Naive thymus-derived CD4-positive, alpha-beta T cell (primary cell): ENCODE data around the gene ERH. TPM values are rescaled to one million over a fixed set of nuclear protein-coding genes. Genes with fewer than 3 reads are reported as not detected.
"Not testable (repeated sequence)": the region's sequence is repeated elsewhere in the genome, so short reads cannot be mapped to it uniquely, and the experiment has no call there.

ENCODE experiments used
- ATAC-seq: fragments of 150-1000 bp; cut with Tn5 transposase; 2 replicates; pipeline ENCODE4 v1.10.0; 2021; ENCODE audit warnings: mild to moderate bottlenecking, moderate library complexity
- CTCF ChIA-PET: fragments of 350-600 bp; sonication (Branson Sonifier 250); formaldehyde crosslinking; loops from one replicate; lab custom pipeline; 2021; ENCODE audit warnings: antibody characterized with exemption; lab: Charles Lee
- POLR2A ChIA-PET: fragments of 350-600 bp; sonication (Branson Sonifier 250); formaldehyde crosslinking; loops from one replicate; lab custom pipeline; 2021; ENCODE audit warnings: antibody characterized with exemption, inconsistent platforms; lab: Charles Lee
- DNase-seq, 9 donors: peaks; one replicate each; pipeline versions ENCODE4 v3.0.0 to v3.0.0-alpha.2; 2020 to 2022; ENCODE audit warnings: mixed read lengths in 1 of 9
- H3K27ac ChIP-seq: one replicate; pipeline ENCODE4 v1.7.0; 2013; ENCODE audit warnings: mild to moderate bottlenecking, low read depth, low read length, moderate library complexity
- H3K27me3 ChIP-seq, 2 donors: one replicate each; pipeline ENCODE4 v1.7.0; 2013; ENCODE audit warnings: low read length in 2 of 2, mild to moderate bottlenecking in 2 of 2, moderate library complexity in 2 of 2; ENCODE audit not compliant: control insufficient read depth in 2 of 2, insufficient read depth in 2 of 2
- H3K36me3 ChIP-seq, 3 experiments: 1 replicate in 2 of 3; 2 replicates in 1 of 3; pipeline ENCODE4 v1.7.0; 2013; ENCODE audit warnings: low read length in 3 of 3, mild to moderate bottlenecking in 3 of 3, moderate library complexity in 1 of 3; ENCODE audit not compliant: insufficient read depth in 3 of 3, control insufficient read depth in 2 of 3
- H3K4me1 ChIP-seq, 2 donors: one replicate each; pipeline ENCODE4 v1.7.0; 2013; ENCODE audit warnings: low read length in 2 of 2, mild to moderate bottlenecking in 2 of 2, moderate library complexity in 1 of 2; ENCODE audit not compliant: control insufficient read depth in 2 of 2, insufficient read depth in 2 of 2
- H3K4me3 ChIP-seq: 2 replicates; pipeline ENCODE4 v1.7.0; 2013; ENCODE audit warnings: mild to moderate bottlenecking, low read length
- H3K9me3 ChIP-seq, 3 experiments: 1 replicate in 2 of 3; 2 replicates in 1 of 3; pipeline ENCODE4 v1.7.0; 2013; ENCODE audit warnings: low read length in 3 of 3; ENCODE audit not compliant: control insufficient read depth in 2 of 3
- H3K27ac Mint-ChIP-seq, 9 donors: one replicate each; pipeline ENCODE4 v1.8.0; 2020 to 2022; ENCODE audit warnings: mixed read lengths in 9 of 9, mild to moderate bottlenecking in 8 of 9, moderate library complexity in 5 of 9, inconsistent platforms in 2 of 9
- H3K27me3 Mint-ChIP-seq, 5 donors: one replicate each; pipeline ENCODE4 v1.8.0; 2021 to 2022; ENCODE audit warnings: mixed read lengths in 5 of 5, mild to moderate bottlenecking in 1 of 5
- H3K36me3 Mint-ChIP-seq, 5 donors: one replicate each; pipeline ENCODE4 v1.8.0; 2020 to 2022; ENCODE audit warnings: mixed read lengths in 5 of 5, mild to moderate bottlenecking in 3 of 5, inconsistent platforms in 1 of 5
- H3K4me1 Mint-ChIP-seq, 7 donors: one replicate each; pipeline ENCODE4 v1.8.0; 2020 to 2022; ENCODE audit warnings: mixed read lengths in 7 of 7, mild to moderate bottlenecking in 3 of 7, inconsistent platforms in 1 of 7
- H3K4me3 Mint-ChIP-seq, 10 donors: one replicate each; pipeline ENCODE4 v1.8.0; 2020 to 2022; ENCODE audit warnings: mild to moderate bottlenecking in 10 of 10, mixed read lengths in 10 of 10, moderate library complexity in 6 of 10, inconsistent platforms in 2 of 10
- H3K9me3 Mint-ChIP-seq, 11 donors: one replicate each; pipeline ENCODE4 v1.8.0; 2020 to 2022; ENCODE audit warnings: mixed read lengths in 11 of 11, mild to moderate bottlenecking in 4 of 11, inconsistent platforms in 1 of 11, moderate library complexity in 1 of 11
- intact Hi-C, 2 donors: fragments of 100-400 bp; cut with micrococcal nuclease; formaldehyde crosslinking; loops; one replicate each; pipeline ENCODE4 v1.15.1; 2023
- polyA plus RNA-seq, 2 donors: library from polyadenylated mRNA; unstranded; fragments of 300-500 nt; fragmentation: Illumina TruSeq; gene quantifications; one replicate each; pipeline ENCODE4 v1.2.3, GENCODE V29; 2021
- total RNA-seq, 6 experiments: library from RNA in 5 of 6; stranded (reverse) in 5 of 6; gene quantifications; 1 replicate in 5 of 6; 2 replicates in 1 of 6; pipeline ENCODE4 v1.2.3 and lab custom pipeline; 2021 to 2026

Gene ERH
- total and polyA plus RNA-seq, 7 experiments from 2014 or later: 26.4 to 330 (median 93.7) TPM

GRCh38 chr14:69391400-69391799, 6.7 kb downstream of the ERH start:
- POLR2A ChIA-PET, H3K27me3 ChIP-seq, CTCF ChIA-PET, ATAC-seq, H3K9me3 Mint-ChIP-seq, H3K27ac ChIP-seq, DNase-seq, H3K4me3 ChIP-seq, H3K9me3 ChIP-seq, H3K27me3 Mint-ChIP-seq: not testable (repeated sequence)
- H3K4me1 ChIP-seq: peaks cover 12 to 16% of the 10 kb centered on the region in 2 donors
- intact Hi-C loops: loop anchor here in 1 of 2 donors (10.0 kb wide), 1 partner anchor 267 kb away; no protein-coding TSS in a partner anchor
- H3K36me3 ChIP-seq: peaks cover 27 to 80% (median 41%) of the 10 kb centered on the region in 3 experiments
- Mint-ChIP-seq H3K4me1 (peaks cover 50 to 92% (median 80%) of the 10 kb centered on the region in 7 donors), H3K36me3 (peaks cover 14 to 70% (median 44%) of the 10 kb centered on the region in 5 donors), H3K27ac (peak overlapping the region in 1 of 9 donors; percentile 43), H3K4me3 (peak overlapping the region in 9 of 10 donors; percentile 25 to 66 (median 47))

GRCh38 chr14:69387311-69387710, 10.8 kb downstream of the ERH start:
- CTCF ChIA-PET: no interaction called here
- Mint-ChIP-seq H3K27me3 (no peaks in the 10 kb centered on the region), H3K36me3 (peaks cover 19 to 59% (median 43%) of the 10 kb centered on the region in 5 donors), H3K4me1 (peaks cover 40 to 73% (median 65%) of the 10 kb centered on the region in 7 donors), H3K27ac (no peak overlapping the region), H3K9me3 (peaks cover 0 to 2% (median 0%) of the 10 kb centered on the region in 11 donors), H3K4me3 (no peak overlapping the region)
- intact Hi-C loops: no loop called here
- ATAC-seq: no peak
- H3K4me3 ChIP-seq: no peak overlapping the region
- H3K9me3 ChIP-seq: no peaks in the 10 kb centered on the region
- POLR2A ChIA-PET: no interaction called here
- DNase-seq: no peak
- H3K36me3 ChIP-seq: peaks cover 10 to 66% (median 44%) of the 10 kb centered on the region in 3 experiments
- no peaks in the 10 kb centered on the region for H3K27me3 ChIP-seq
- no peak overlapping the region for H3K27ac ChIP-seq
- peaks cover 7 to 12% of the 10 kb centered on the region in 2 donors for H3K4me1 ChIP-seq

- H3K4me1 ChIP-seq: no peaks in the 10 kb centered on the region
- intact Hi-C loops: no loop called here
- POLR2A ChIA-PET: no interaction called here
- Mint-ChIP-seq H3K4me1 (peaks cover 0 to 8% (median 0%) of the 10 kb centered on the region in 7 donors), H3K36me3 (peaks cover 0 to 55% (median 43%) of the 10 kb centered on the region in 5 donors), H3K9me3 (peaks cover 0 to 9% (median 0%) of the 10 kb centered on the region in 11 donors), H3K27ac (peak overlapping the region in 1 of 9 donors; percentile 51), H3K27me3 (no peaks in the 10 kb centered on the region), H3K4me3 (no peak overlapping the region)
- no peaks in the 10 kb centered on the region for H3K27me3 ChIP-seq
- CTCF ChIA-PET: no interaction called here
- no peak for DNase-seq
- ATAC-seq: no peak
- H3K9me3 ChIP-seq: no peaks in the 10 kb centered on the region
- no peak overlapping the region for H3K27ac ChIP-seq
- peaks cover 0 to 40% (median 3%) of the 10 kb centered on the region in 3 experiments for H3K36me3 ChIP-seq
- H3K4me3 ChIP-seq: no peak overlapping the region
Measured at GRCh38 chr14:69378274-69378673, 19.8 kb downstream of the ERH start.

- peaks cover 0 to 10% (median 0%) of the 10 kb centered on the region in 7 donors for H3K4me1 Mint-ChIP-seq
- no peak for DNase-seq
- H3K4me1 ChIP-seq: no peaks in the 10 kb centered on the region
- peaks cover 0 to 40% (median 3%) of the 10 kb centered on the region in 3 experiments for H3K36me3 ChIP-seq
- H3K27me3 ChIP-seq: no peaks in the 10 kb centered on the region
- POLR2A ChIA-PET: interaction anchor here (1.1 kb wide), 1 partner anchor 19 kb away, joined by 5 read pairs; no protein-coding TSS in a partner anchor
- H3K4me3 Mint-ChIP-seq: no peak overlapping the region
- H3K9me3 Mint-ChIP-seq: peaks cover 0 to 9% (median 0%) of the 10 kb centered on the region in 11 donors
- H3K27me3 Mint-ChIP-seq: no peaks in the 10 kb centered on the region
- H3K27ac ChIP-seq: no peak overlapping the region
- CTCF ChIA-PET: no interaction called here
- H3K27ac Mint-ChIP-seq: no peak overlapping the region
- peaks cover 0 to 60% (median 38%) of the 10 kb centered on the region in 5 donors for H3K36me3 Mint-ChIP-seq
- H3K4me3 ChIP-seq: no peak overlapping the region
- no peaks in the 10 kb centered on the region for H3K9me3 ChIP-seq
- ATAC-seq: peak; percentile 71
- intact Hi-C loops: no loop called here
Measured at GRCh38 chr14:69376439-69376838, 21.7 kb downstream of the ERH start.

- POLR2A ChIA-PET: no interaction called here
- Mint-ChIP-seq H3K27ac (peak overlapping the region in 1 of 9 donors; percentile 50), H3K36me3 (peaks cover 0 to 60% (median 38%) of the 10 kb centered on the region in 5 donors), H3K27me3 (no peaks in the 10 kb centered on the region), H3K9me3 (peaks cover 0 to 9% (median 0%) of the 10 kb centered on the region in 11 donors), H3K4me3 (no peak overlapping the region), H3K4me1 (peaks cover 0 to 10% (median 0%) of the 10 kb centered on the region in 7 donors)
- H3K36me3 ChIP-seq: peaks cover 0 to 37% (median 3%) of the 10 kb centered on the region in 3 experiments
- H3K4me3 ChIP-seq: no peak overlapping the region
- no peak overlapping the region for H3K27ac ChIP-seq
- intact Hi-C loops: no loop called here
- H3K27me3 ChIP-seq: no peaks in the 10 kb centered on the region
- H3K4me1 ChIP-seq: no peaks in the 10 kb centered on the region
- ATAC-seq (no peak), DNase-seq (no peak)
- CTCF ChIA-PET: no interaction called here
- H3K9me3 ChIP-seq: no peaks in the 10 kb centered on the region
Measured at GRCh38 chr14:69375722-69376121, 22.4 kb downstream of the ERH start.

GRCh38 chr14:69375182-69375581, 22.9 kb downstream of the ERH start:
- peaks cover 0 to 55% (median 36%) of the 10 kb centered on the region in 5 donors for H3K36me3 Mint-ChIP-seq
- H3K27me3 Mint-ChIP-seq: no peaks in the 10 kb centered on the region
- H3K4me3 ChIP-seq: no peak overlapping the region
- intact Hi-C loops: no loop called here
- no peak for DNase-seq
- no peak for ATAC-seq
- no peaks in the 10 kb centered on the region for H3K27me3 ChIP-seq
- H3K36me3 ChIP-seq: peaks cover 0 to 32% (median 3%) of the 10 kb centered on the region in 3 experiments
- H3K4me3 Mint-ChIP-seq: no peak overlapping the region
- H3K9me3 Mint-ChIP-seq: peaks cover 0 to 9% (median 0%) of the 10 kb centered on the region in 11 donors
- ChIA-PET CTCF (no interaction called here), POLR2A (no interaction called here)
- no peaks in the 10 kb centered on the region for H3K9me3 ChIP-seq
- H3K27ac Mint-ChIP-seq: no peak overlapping the region
- no peaks in the 10 kb centered on the region for H3K4me1 ChIP-seq
- H3K27ac ChIP-seq: no peak overlapping the region
- peaks cover 0 to 10% (median 0%) of the 10 kb centered on the region in 7 donors for H3K4me1 Mint-ChIP-seq

- H3K4me3 Mint-ChIP-seq: no peak overlapping the region
- H3K27ac Mint-ChIP-seq: peak overlapping the region in 3 of 9 donors; percentile 8 to 32 (median 11)
- DNase-seq: no peak
- H3K27me3 ChIP-seq: no peaks in the 10 kb centered on the region
- no peaks in the 10 kb centered on the region for H3K27me3 Mint-ChIP-seq
- peaks cover 0 to 24% (median 3%) of the 10 kb centered on the region in 3 experiments for H3K36me3 ChIP-seq
- peaks cover 0 to 10% (median 0%) of the 10 kb centered on the region in 7 donors for H3K4me1 Mint-ChIP-seq
- intact Hi-C loops: no loop called here
- ATAC-seq: no peak
- CTCF ChIA-PET: no interaction called here
- no peak overlapping the region for H3K4me3 ChIP-seq
- no peaks in the 10 kb centered on the region for H3K9me3 ChIP-seq
- H3K4me1 ChIP-seq: no peaks in the 10 kb centered on the region
- peaks cover 0 to 9% (median 0%) of the 10 kb centered on the region in 11 donors for H3K9me3 Mint-ChIP-seq
- peaks cover 0 to 46% (median 31%) of the 10 kb centered on the region in 5 donors for H3K36me3 Mint-ChIP-seq
- POLR2A ChIA-PET: no interaction called here
- no peak overlapping the region for H3K27ac ChIP-seq
Measured at GRCh38 chr14:69374235-69374634, 23.9 kb downstream of the ERH start.
